Caco-2 (cell line): ENCODE measurements around the gene LATS2. TPM values are rescaled to one million over a fixed set of nuclear protein-coding genes. Genes with fewer than 3 reads are reported as not detected.
A peak's percentile ranks its signal among the peaks of the same experiment; 100 is the strongest.

ENCODE experiments used
- BruUV-seq: library from RNA; stranded (reverse); fragments of 400-500 nt; replicated peaks from 2 replicates; lab custom pipeline; 2021; lab: Mats Ljungman, UMichigan
- CTCF ChIA-PET: fragments of 300-600 bp; sonication (Branson Sonifier 250); formaldehyde crosslinking; loops from one replicate; lab custom pipeline; 2022; ENCODE audit warnings: antibody characterized with exemption; lab: Charles Lee
- POLR2A ChIA-PET: fragments of 300-600 bp; sonication (Branson Sonifier 250); formaldehyde crosslinking; loops from one replicate; lab custom pipeline; 2022; ENCODE audit warnings: antibody characterized with exemption; lab: Charles Lee
- DNase-seq, 2 experiments: peaks; one replicate each; pipeline versions ENCODE4 v3.0.0 to v3.0.0-alpha.2; 2020 to 2022
- H3K27me3 ChIP-seq: replicated peaks from 2 replicates; pipeline ENCODE4 v1.6.0; 2011; ENCODE audit warnings: low read length; ENCODE audit not compliant: control insufficient read depth, insufficient read depth
- H3K36me3 ChIP-seq: 2 replicates; pipeline ENCODE4 v1.5.1; 2011; ENCODE audit warnings: low read length; ENCODE audit not compliant: control insufficient read depth, insufficient read depth
- H3K4me1 ChIP-seq: fragments of 250-450 bp; sonication (Bioruptor Pico); 2 replicates; pipeline ENCODE4 v1.5.1; 2020; ENCODE audit warnings: mild to moderate bottlenecking
- H3K4me3 ChIP-seq: 2 replicates; pipeline ENCODE4 v1.5.1; 2011; ENCODE audit warnings: low read depth, mild to moderate bottlenecking, control low read depth, low read length
- H3K9me3 ChIP-seq: fragments of 250-450 bp; sonication (Bioruptor Pico); 2 replicates; pipeline ENCODE4 v1.5.1; 2020; ENCODE audit warnings: mild to moderate bottlenecking, moderate library complexity
- H3K27ac Mint-ChIP-seq: one replicate; pipeline ENCODE4 v1.8.0; 2022; ENCODE audit warnings: mixed read lengths; ENCODE audit not compliant: unreplicated experiment
- H3K27me3 Mint-ChIP-seq: one replicate; pipeline ENCODE4 v1.8.0; 2022; ENCODE audit warnings: mixed read lengths; ENCODE audit not compliant: insufficient read depth, unreplicated experiment
- H3K36me3 Mint-ChIP-seq: one replicate; pipeline ENCODE4 v1.8.0; 2022; ENCODE audit warnings: mild to moderate bottlenecking, mixed read lengths; ENCODE audit not compliant: insufficient read depth, unreplicated experiment
- H3K4me1 Mint-ChIP-seq: one replicate; pipeline ENCODE4 v1.8.0; 2022; ENCODE audit warnings: low read depth, mixed read lengths; ENCODE audit not compliant: unreplicated experiment
- H3K4me3 Mint-ChIP-seq: one replicate; pipeline ENCODE4 v1.8.0; 2022; ENCODE audit warnings: mild to moderate bottlenecking, moderate library complexity, mixed read lengths; ENCODE audit not compliant: unreplicated experiment
- H3K9me3 Mint-ChIP-seq: one replicate; pipeline ENCODE4 v1.8.0; 2022; ENCODE audit warnings: mixed read lengths; ENCODE audit not compliant: unreplicated experiment
- intact Hi-C: fragments of 100-400 bp; cut with micrococcal nuclease; formaldehyde crosslinking; loops from one replicate; pipeline ENCODE4 v1.10.0; 2022; ENCODE audit not compliant: unreplicated experiment
- total RNA-seq: library from RNA; stranded (reverse); gene quantifications from 2 replicates; pipeline ENCODE4 v1.2.3, GENCODE V29; 2022
- TF ChIP-seq, protein P1 (sequence below), 2 experiments: fragments of 200-600 bp in 1 of 2; IDR thresholded peaks; 1 replicate in 1 of 2; 2 replicates in 1 of 2; pipeline versions ENCODE4 v1.5.1 to v1.8.0; 2011 to 2022; ENCODE audit warnings: antibody characterized with exemption in 1 of 2, control low read depth in 1 of 2, inconsistent platforms in 1 of 2, low read depth in 1 of 2, low read length in 1 of 2, mild to moderate bottlenecking in 1 of 2, moderate library complexity in 1 of 2; ENCODE audit not compliant: insufficient read depth in 1 of 2, severe bottlenecking in 1 of 2, unreplicated experiment in 1 of 2

LATS2 gene
- total RNA-seq, 1 experiment from 2014 or later, result 45.6 TPM

DNA sequence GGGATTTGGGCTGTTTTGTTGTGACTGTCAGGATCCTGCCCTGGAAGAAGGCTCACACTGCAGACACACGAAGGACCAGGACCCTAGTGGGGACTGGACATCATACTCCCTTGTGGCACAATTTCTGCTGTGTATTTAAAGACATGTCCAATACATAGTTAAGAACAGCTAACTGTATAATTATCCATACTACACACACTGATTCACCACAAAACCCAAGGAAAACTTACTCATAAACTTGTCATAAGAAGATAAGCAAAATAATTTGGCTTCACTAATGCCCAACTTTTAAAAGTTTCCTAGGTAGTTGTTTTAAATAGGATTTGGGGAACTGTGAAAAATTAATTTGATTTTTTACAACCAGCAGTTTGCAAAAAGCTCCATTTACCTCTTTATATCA is 46.1 kb downstream of the LATS2 start:
- Histone ChIP-seq H3K9me3 (no peaks in the 10 kb centered on the region), H3K36me3 (no peaks in the 10 kb centered on the region; the same call in none of the 2 replicates), H3K4me1 (peaks cover 40% of the 10 kb centered on the region), H3K27me3 (no peaks in the 10 kb centered on the region), H3K4me3 (no peak overlapping the region)
- H3K27ac Mint-ChIP-seq, result peak overlapping the region; percentile 59
- no peak for DNase-seq
- H3K9me3 Mint-ChIP-seq, result no peaks in the 10 kb centered on the region
- H3K36me3 Mint-ChIP-seq, result peaks cover 90% of the 10 kb centered on the region
- intact Hi-C loops, result no loop called here
- no peaks in the 10 kb centered on the region for H3K27me3 Mint-ChIP-seq
- H3K4me3 Mint-ChIP-seq, result no peak overlapping the region
- TF ChIP-seq, protein P1, sequence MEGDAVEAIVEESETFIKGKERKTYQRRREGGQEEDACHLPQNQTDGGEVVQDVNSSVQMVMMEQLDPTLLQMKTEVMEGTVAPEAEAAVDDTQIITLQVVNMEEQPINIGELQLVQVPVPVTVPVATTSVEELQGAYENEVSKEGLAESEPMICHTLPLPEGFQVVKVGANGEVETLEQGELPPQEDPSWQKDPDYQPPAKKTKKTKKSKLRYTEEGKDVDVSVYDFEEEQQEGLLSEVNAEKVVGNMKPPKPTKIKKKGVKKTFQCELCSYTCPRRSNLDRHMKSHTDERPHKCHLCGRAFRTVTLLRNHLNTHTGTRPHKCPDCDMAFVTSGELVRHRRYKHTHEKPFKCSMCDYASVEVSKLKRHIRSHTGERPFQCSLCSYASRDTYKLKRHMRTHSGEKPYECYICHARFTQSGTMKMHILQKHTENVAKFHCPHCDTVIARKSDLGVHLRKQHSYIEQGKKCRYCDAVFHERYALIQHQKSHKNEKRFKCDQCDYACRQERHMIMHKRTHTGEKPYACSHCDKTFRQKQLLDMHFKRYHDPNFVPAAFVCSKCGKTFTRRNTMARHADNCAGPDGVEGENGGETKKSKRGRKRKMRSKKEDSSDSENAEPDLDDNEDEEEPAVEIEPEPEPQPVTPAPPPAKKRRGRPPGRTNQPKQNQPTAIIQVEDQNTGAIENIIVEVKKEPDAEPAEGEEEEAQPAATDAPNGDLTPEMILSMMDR (IDR thresholded peaks at IDR 0.05; ENCODE audit: insufficient read depth in 1 of 2, low read depth in 1 of 2, low read length in 1 of 2, severe bottlenecking in 1 of 2, unreplicated experiment in 1 of 2), result no peak
- no TSS peak for BruUV-seq
- peaks cover 44% of the 10 kb centered on the region for H3K4me1 Mint-ChIP-seq
- ChIA-PET CTCF (no interaction called here), POLR2A (no interaction called here)

DNA sequence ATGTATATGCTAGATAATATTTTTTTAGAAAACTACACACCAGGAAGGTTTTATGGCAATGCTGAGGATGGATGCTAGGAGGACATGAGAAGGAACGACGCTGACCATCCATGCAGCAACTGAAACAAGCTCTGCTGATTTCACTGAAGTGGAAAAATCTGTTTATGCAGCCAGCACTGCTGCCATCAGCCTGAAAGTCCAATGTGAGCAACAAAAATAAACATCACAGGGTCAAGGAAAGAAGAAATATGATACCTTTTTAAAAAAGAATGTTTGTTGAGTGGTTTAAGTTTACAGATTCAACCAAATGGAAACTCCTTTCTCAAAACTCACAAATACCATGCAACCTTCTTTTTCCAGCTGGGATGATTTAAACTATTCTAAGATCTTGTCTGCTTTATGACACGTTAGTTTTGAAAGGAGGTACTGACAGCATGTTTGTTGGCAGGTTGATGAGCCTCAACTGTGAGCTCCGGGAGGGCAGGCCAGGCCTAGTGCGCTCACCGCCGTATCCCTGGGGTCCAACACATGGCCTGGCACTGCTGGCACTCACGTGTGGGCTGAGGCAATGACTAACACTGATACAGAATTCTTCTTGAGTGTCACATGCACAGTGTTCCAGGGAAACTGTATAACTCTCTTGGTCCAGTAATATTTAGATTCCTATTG is 46.8 kb downstream of the LATS2 start:
- intact Hi-C loops, result loop anchor here (5.0 kb wide), 2 partner anchors 33 to 62 kb away; no protein-coding TSS in a partner anchor
- peaks cover 40% of the 10 kb centered on the region for H3K4me1 ChIP-seq
- no peaks in the 10 kb centered on the region for H3K9me3 ChIP-seq
- ChIA-PET CTCF (no interaction called here), POLR2A (no interaction called here)
- no peak for DNase-seq
- H3K9me3 Mint-ChIP-seq, result no peaks in the 10 kb centered on the region
- H3K4me1 Mint-ChIP-seq, result peaks cover 46% of the 10 kb centered on the region
- H3K36me3 Mint-ChIP-seq, result peaks cover 87% of the 10 kb centered on the region
- H3K4me3 ChIP-seq, result no peak overlapping the region
- TF ChIP-seq, protein P1 (IDR thresholded peaks at IDR 0.05; ENCODE audit: insufficient read depth in 1 of 2, low read depth in 1 of 2, low read length in 1 of 2, severe bottlenecking in 1 of 2, unreplicated experiment in 1 of 2), result no peak
- H3K36me3 ChIP-seq, result no peaks in the 10 kb centered on the region; the same call in none of the 2 replicates
- peak overlapping the region; percentile 59 for H3K27ac Mint-ChIP-seq
- H3K27me3 ChIP-seq, result no peaks in the 10 kb centered on the region
- no peaks in the 10 kb centered on the region for H3K27me3 Mint-ChIP-seq
- no peak overlapping the region for H3K4me3 Mint-ChIP-seq
- no TSS peak for BruUV-seq

DNA sequence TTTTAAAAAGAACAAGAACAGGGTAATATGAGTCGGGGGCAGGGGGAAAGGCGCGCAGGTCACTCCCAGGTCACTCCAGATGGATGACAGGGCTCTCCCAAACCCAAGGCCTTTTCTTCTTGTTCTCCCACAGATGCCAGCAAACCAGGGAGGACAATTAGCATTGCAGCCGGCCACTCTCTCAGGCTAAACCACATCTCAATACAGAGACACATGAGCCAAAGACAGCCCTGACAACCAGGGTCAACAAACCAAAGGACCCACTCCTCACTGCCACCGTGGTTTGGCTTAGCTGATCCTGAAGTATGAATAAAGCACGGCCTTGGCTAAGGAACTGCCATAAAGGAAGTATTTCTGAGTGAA is 47.3 kb downstream of the LATS2 start:
- DNase-seq, result no peak
- Mint-ChIP-seq H3K4me1 (peaks cover 46% of the 10 kb centered on the region), H3K4me3 (no peak overlapping the region), H3K9me3 (no peaks in the 10 kb centered on the region), H3K27ac (peak overlapping the region; percentile 12), H3K36me3 (peaks cover 91% of the 10 kb centered on the region), H3K27me3 (no peaks in the 10 kb centered on the region)
- Histone ChIP-seq H3K4me1 (peaks cover 40% of the 10 kb centered on the region), H3K27me3 (no peaks in the 10 kb centered on the region), H3K9me3 (no peaks in the 10 kb centered on the region), H3K36me3 (no peaks in the 10 kb centered on the region; the same call in none of the 2 replicates), H3K4me3 (no peak overlapping the region)
- POLR2A ChIA-PET, result no interaction called here
- TF ChIP-seq, protein P1 (IDR thresholded peaks at IDR 0.05; ENCODE audit: insufficient read depth in 1 of 2, low read depth in 1 of 2, low read length in 1 of 2, severe bottlenecking in 1 of 2, unreplicated experiment in 1 of 2), result no peak
- CTCF ChIA-PET, result no interaction called here
- intact Hi-C loops, result loop anchor here (5.0 kb wide), 2 partner anchors 33 to 62 kb away; no protein-coding TSS in a partner anchor
- no TSS peak for BruUV-seq
